ENCODE results near the gene MDM4.
"Not testable (repeated sequence)": the region's sequence is repeated elsewhere in the genome, so short reads cannot be mapped to it uniquely, and the experiment has no call there.

The MDM4 gene

GRCh38 chr1:204493145-204493983, 22.8 kb upstream of the MDM4 start:
- DNase-seq = no peak

DNA sequence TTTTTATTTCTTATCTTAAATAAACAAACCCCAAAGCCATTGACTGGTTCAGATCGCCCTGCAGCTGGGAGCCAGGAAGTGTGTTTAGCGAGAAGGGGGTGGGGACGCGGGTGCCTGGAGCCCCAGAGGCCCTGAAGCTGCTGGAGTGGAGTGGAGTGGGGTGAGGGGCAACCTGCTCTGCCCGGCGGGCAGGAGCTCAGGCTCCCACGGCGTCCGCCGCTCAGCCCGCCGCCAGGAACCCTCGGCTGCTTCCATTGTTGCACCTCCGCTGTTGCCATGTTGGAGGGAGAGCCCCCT, 22.3 kb upstream of the MDM4 start:
- no peak for DNase-seq

DNA sequence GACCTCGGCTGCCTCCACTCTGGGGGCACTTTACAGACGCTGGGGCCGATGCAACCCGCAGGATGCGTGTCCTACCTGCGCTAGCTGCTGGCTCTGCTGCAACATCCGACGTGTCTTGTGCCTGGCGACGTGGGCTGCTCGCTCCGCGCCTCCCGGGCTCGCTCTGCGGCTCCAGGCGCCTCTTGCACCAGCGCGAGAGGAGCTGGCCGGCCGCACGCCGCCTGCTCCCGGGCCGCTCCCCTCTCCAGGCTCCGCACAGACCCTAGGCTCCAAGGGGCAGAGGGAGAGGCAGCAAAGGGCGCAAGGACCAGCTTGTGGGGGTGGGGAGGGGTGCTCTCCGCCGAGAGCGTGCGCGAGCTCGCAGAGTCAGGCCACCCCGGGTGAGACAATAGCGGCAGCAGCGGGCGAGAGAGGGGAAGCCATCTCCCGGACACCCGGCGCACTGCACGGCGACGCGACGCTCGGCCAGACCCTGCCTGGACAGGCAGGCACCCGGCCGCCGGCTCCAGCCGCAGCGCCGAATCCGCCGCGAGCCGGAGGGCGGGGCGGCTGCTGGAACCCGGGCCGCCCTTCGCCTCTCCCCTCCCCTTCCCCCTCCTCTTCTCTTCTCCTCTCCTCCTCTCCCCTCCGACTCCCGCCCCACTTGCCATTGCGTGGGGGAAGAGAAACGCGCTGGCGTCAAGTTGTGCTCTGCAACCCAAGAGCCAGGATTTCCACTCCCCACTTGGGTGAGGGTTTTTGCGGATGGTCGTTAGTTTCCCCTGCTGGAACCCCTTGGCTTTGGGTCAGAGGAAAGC, 21.7 kb upstream of the MDM4 start, which contains the start of gene PIK3C2B:
PIK3C2B (minus strand) TSS at position 525 of the 797 bp plus-strand sequence. CDS start 25,003 bp downstream, outside the sequence.
- peak; percentile 79 for DNase-seq

- DNase-seq = no peak
Measured at GRCh38 chr1:204495078-204495753, 21.0 kb upstream of the MDM4 start.

DNA sequence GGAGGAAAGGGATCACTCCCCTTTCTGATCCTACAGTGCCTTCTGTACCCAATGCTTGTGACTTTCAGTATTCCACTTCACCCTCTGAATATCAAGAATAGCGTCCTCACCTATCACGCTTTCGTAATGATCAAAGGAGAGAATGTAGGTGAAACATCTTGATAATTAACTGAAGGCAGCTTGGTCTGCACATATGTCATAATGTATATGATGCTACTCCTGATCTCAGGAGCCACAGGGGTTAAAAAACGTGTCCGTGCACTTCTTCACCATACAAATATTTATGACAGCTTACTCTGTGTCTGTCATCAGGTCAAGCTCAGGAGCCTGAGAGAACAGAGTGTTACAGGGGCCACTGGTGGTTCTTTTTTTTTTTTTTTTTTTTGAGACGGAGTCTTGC, 20.4 kb upstream of the MDM4 start:
- no peak for DNase-seq

- DNase-seq = no peak
Measured at GRCh38 chr1:204498981-204499380, 17.2 kb upstream of the MDM4 start.

GRCh38 chr1:204499511-204500468, 16.4 kb upstream of the MDM4 start:
- no peak for DNase-seq

GRCh38 chr1:204502241-204502640, 14.0 kb upstream of the MDM4 start:
- DNase-seq = no peak

DNA sequence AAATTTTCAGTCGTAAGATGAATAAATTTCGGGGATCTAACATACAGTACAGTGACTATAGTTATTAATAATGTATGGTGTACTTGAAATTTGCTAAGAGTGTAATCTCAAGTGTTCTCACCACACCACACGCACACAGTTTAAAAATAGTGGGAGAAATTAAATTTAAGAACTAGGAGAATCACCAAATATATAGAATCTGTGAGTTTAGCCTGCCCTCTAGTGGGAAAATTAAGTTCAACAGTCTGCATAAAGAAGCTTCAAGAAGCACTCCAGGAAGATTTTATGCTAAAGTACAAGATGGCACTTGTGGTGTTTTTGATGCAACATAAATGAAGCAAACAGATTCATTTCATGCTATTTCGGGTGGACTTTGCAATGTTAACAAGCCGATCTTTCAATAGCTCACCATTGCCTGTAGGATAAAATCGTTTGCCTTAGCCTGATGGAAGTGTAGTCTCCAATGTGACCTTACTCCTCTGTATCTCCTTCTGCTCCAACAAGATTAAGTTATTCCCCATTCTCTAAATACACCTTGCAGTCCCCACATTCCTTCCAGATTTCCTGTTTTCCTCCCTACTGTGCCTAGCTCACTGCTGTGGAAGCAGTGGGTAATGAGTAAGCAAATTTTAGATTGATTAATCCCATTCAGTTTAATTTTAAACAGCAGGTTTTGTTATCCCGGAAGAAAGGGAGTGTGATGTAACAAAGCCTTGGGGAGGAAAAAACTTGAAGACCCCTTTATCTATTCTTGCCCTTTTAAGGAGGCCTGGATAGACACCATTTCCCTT, 12.9 kb upstream of the MDM4 start:
- DNase-seq = peak; percentile 52

DNA sequence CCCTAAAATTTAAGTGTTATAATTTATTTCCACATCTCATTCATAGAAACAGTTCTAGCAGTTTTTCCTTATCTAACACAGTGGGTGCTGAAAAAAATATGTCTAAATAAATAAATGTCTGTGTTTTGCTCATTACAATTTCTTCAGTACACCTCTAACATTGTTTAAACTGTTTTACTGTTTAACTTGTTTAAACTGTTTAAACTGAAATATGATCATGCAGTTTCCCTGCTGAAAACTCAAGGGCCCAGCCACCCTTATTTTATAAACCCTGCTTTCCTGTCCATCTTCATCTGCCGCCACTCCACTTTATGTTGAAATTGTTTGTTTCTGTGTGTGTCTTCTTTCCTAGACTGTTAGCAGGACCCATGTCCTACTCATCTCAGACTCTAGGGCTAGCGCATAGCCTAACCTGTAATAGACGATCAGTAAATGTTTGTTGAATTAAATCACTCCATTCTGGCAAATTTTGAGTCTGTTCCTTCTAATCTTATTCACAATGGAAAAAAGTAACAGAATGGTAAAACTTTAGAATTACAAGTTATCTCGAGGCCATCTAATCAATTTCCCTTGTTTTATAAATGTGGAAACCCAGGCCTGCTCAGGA, 12.2 kb upstream of the MDM4 start:
- no peak for DNase-seq

DNA sequence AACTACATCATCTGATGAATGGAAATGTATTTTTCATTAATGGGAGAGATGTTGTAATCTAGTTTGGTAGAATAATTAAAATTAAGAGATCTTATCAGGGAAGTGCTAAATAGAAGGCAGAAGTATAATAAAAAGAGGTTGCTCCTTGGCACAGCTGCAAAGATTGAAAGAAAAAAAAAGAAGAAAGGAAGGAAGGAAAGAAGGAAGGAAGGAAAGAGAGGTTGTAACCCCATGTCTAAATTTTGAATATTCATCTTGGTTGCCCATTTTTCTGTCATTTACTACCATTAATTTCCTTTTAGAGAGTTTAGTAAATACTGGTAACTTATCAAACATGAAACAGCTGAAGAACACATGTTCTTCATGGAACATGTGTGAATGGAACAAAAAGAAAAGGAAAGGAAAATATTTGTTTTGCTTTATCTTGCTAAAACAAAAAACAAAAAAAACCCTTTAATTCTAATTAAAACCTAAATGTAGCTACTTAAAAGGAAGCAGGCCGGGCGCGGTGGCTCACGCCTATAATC, 10.5 kb upstream of the MDM4 start:
- no peak for DNase-seq

DNA sequence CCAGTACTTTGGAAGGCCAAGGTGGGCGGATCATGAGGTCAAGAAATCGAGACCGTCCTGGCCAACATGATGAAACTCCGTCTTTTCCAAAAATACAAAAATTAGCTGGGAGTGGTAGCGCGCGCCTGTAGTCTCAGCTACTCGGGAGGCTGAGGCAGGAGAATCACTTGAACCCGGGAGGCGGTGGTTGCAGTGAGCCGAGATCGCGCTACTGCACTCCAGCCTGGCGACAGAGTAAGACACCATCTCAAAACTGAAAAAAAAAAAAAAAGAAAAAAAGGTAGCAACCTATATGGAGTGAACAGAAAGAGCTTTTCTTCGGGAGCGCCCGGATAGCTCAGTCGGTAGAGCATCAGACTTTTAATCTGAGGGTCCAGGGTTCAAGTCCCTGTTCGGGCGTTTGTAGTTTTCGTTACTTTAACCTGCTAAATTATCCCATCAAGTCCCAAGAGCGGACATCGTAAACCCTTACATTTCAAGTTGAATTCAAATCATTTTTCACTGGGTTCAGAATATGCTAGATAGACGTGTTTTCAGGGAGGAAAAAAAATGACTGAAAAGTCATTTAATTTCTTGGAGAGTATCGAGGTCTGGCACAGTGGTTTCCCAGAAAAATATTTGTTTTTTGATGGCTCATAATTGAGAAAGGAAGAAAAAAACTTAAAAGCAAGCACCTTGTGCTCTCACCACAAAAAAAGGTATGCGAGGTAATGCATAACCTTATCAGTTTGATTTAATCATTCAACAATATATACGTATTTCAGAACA, 9.8 kb upstream of the MDM4 start:
- peak; percentile 87 for DNase-seq

DNA sequence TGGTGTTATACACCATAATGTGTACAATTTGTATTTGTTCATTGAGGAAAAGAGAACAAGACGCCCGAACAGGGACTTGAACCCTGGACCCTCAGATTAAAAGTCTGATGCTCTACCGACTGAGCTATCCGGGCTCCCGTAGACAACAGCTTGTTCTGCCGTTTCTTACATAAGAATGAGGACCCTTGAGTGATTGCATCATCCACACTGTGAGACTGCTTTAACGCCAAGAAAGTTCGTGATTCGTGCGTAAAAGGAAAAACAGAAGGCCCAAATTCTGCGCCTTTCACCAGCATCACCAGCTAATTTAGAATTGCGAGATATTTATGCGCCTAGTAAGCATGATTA, 9.3 kb upstream of the MDM4 start:
- DNase-seq = peak; percentile 97

GRCh38 chr1:204507317-204508105, 8.7 kb upstream of the MDM4 start:
- no peak for DNase-seq

DNA sequence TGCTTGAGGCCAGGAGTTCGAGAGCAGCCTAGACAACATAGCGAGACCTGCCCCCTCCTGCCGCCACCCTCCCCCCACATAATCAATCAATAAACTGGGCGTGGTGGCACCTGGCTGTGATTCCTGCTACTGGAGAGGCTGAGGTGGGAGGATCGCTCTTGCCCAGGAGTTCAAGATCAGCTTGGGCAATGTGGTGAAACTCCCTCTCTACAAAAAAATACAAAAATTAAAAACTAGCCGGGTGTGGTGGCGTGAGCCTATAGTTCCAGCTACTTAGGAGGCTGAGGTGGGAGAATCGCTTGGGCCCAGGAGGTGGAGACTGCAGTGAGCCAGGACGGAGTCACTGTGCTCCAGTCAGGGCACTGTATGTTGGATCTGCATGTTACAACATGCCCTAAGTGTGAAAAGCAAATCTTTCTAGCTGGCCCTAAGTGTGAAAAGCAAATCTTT, 7.0 kb upstream of the MDM4 start:
- no peak for DNase-seq

GRCh38 chr1:204511366-204511765, 4.8 kb upstream of the MDM4 start:
- DNase-seq = no peak

DNA sequence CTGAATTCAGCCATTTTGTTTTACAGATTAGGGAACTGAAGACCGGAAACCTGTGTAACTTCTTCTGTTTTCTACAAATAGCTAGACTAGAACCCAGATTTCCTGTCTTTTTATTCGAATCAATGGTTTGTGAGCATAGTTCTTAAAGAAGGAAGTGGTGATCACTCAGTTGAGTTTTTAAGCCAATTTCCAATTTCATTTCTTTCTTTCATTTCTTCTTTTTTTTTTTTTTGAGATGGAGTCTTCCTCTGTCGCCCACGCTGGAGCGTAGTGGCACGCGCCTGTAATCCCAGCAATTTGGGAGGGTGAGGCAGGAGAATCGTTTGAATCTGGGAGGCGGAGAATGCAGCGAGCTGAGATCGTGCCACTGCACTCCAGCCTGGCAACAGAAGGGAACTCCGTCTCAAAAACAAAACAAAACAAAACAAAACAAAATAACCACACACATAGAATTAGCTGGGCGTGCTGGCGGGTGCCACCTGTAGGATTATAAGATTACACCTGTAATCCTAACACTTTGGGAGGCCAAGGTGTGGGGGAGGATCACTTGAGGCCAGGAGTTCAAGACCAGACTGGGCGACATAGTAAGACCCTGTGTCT, 3.0 kb upstream of the MDM4 start:
- peak; percentile 82 for DNase-seq

DNA sequence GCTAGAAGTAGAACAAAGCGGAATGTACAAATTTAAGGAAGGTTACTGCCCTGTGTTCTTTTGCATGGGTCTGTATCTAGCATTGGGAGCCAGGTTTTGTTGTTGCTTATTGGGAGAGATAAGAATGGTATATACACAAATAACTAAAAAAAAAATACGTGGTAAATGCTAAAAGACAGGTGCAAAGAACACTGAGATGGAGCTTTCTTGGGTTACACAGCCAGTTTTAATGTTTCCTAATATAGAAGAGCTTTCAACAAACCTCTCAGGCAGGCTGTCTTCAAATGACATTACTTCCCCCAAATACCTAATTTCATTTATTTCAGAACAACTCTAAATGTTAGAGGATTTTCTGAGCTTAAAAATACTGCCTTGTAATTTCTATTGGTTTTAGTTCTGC, 1.4 kb upstream of the MDM4 start:
- DNase-seq = no peak

- not testable (repeated sequence) for DNase-seq
Measured at GRCh38 chr1:204517382-204517781, 1.2 kb downstream of the MDM4 start.

All from KG1 (cell line).